SKM-1 treated with dmso at 0.1 percent for 144 hours (cell line): Measurements from ENCODE around the gene DNAJC16.

Source experiments
- DNase-seq: peaks from one replicate; lab custom pipeline; 2025; ENCODE audit not compliant: unreplicated experiment; lab: John Stamatoyannopoulos, UW

Gene DNAJC16

GRCh38 chr1:15618655-15619525 is 92.2 kb downstream of the DNAJC16 start:
- DNase-seq = no peak

GRCh38 chr1:15620155-15620545 is 93.5 kb downstream of the DNAJC16 start:
- DNase-seq = no peak

- no peak for DNase-seq
Observed at GRCh38 chr1:15620902-15621682, 94.4 kb downstream of the DNAJC16 start.

GRCh38 chr1:15621975-15622374 is 95.3 kb downstream of the DNAJC16 start:
- DNase-seq = no peak

- no peak for DNase-seq
Observed at GRCh38 chr1:15622712-15623373, 96.2 kb downstream of the DNAJC16 start.

GRCh38 chr1:15623435-15623834 is 96.8 kb downstream of the DNAJC16 start:
- DNase-seq = no peak

- DNase-seq = no peak
Observed at GRCh38 chr1:15624133-15624714, 97.6 kb downstream of the DNAJC16 start.

- no peak for DNase-seq
Observed at GRCh38 chr1:15625056-15625917, 98.6 kb downstream of the DNAJC16 start.
